Mesothelial cell of epicardium (in vitro differentiated cells): ENCODE results near the gene POLR3E. TPM values are rescaled to one million over a fixed set of nuclear protein-coding genes. Genes with fewer than 3 reads are reported as not detected.

Experiments
- DNase-seq, 2 experiments: peaks; one replicate each; pipeline ENCODE4 v3.0.0; 2021; ENCODE audit warnings: low spot score in 2 of 2; ENCODE audit not compliant: unreplicated experiment in 2 of 2
- H3K27ac Mint-ChIP-seq: 2 replicates; pipeline ENCODE4 v1.8.0; 2021; ENCODE audit warnings: mixed read lengths
- H3K27me3 Mint-ChIP-seq: 2 replicates; pipeline ENCODE4 v1.8.0; 2021; ENCODE audit warnings: low read depth, mixed read lengths
- H3K36me3 Mint-ChIP-seq: 2 replicates; pipeline ENCODE4 v1.8.0; 2021; ENCODE audit warnings: mixed read lengths
- H3K4me1 Mint-ChIP-seq: 2 replicates; pipeline ENCODE4 v1.8.0; 2021; ENCODE audit warnings: mixed read lengths
- H3K4me3 Mint-ChIP-seq: 2 replicates; pipeline ENCODE4 v1.8.0; 2021; ENCODE audit warnings: mild to moderate bottlenecking, moderate library complexity, mixed read lengths
- H3K9me3 Mint-ChIP-seq: 2 replicates; pipeline ENCODE4 v1.8.0; 2021; ENCODE audit warnings: mixed read lengths
- CTCF ChIP-seq: fragments of 200-600 bp; sonication (generic); IDR thresholded peaks from one replicate; pipeline ENCODE4 v1.5.0; 2021; ENCODE audit warnings: antibody characterized with exemption; ENCODE audit not compliant: unreplicated experiment
- total RNA-seq: library from RNA; stranded (reverse); gene quantifications from 3 replicates; pipeline ENCODE4 v1.2.1, GENCODE V29; 2021

POLR3E gene
- total RNA-seq, 1 donor from 2014 or later, result 71.4 TPM

GRCh38 chr16:22335668-22336246 lies 38.5 kb downstream of the POLR3E start:
- no peak overlapping the region for H3K27ac Mint-ChIP-seq
- H3K27me3 Mint-ChIP-seq, result no peaks in the 10 kb centered on the region
- DNase-seq, result no peak
- no peaks in the 10 kb centered on the region for H3K4me1 Mint-ChIP-seq
- no peak overlapping the region for H3K4me3 Mint-ChIP-seq
- TF ChIP-seq CTCF, result no peak
- H3K9me3 Mint-ChIP-seq, result peaks cover 39% of the 10 kb centered on the region
- peaks cover 81% of the 10 kb centered on the region for H3K36me3 Mint-ChIP-seq

- H3K4me1 Mint-ChIP-seq, result no peaks in the 10 kb centered on the region
- H3K4me3 Mint-ChIP-seq, result no peak overlapping the region
- TF ChIP-seq CTCF, result no peak
- H3K27ac Mint-ChIP-seq, result no peak overlapping the region
- H3K36me3 Mint-ChIP-seq, result peaks cover 82% of the 10 kb centered on the region
- no peak for DNase-seq
- no peaks in the 10 kb centered on the region for H3K27me3 Mint-ChIP-seq
- H3K9me3 Mint-ChIP-seq, result peaks cover 45% of the 10 kb centered on the region
These were observed 39.4 kb downstream of the POLR3E start for GRCh38 chr16:22336581-22336980.

- H3K4me3 Mint-ChIP-seq, result no peak overlapping the region
- no peaks in the 10 kb centered on the region for H3K27me3 Mint-ChIP-seq
- TF ChIP-seq CTCF, result no peak
- no peak for DNase-seq
- H3K4me1 Mint-ChIP-seq, result no peaks in the 10 kb centered on the region
- H3K9me3 Mint-ChIP-seq, result peaks cover 49% of the 10 kb centered on the region
- H3K36me3 Mint-ChIP-seq, result peaks cover 82% of the 10 kb centered on the region
- H3K27ac Mint-ChIP-seq, result no peak overlapping the region
These were observed 39.8 kb downstream of the POLR3E start for GRCh38 chr16:22337045-22337444.

GRCh38 chr16:22337849-22338635 lies 40.8 kb downstream of the POLR3E start:
- Mint-ChIP-seq H3K27ac (no peak overlapping the region), H3K36me3 (peaks cover 84% of the 10 kb centered on the region), H3K4me1 (no peaks in the 10 kb centered on the region), H3K27me3 (no peaks in the 10 kb centered on the region), H3K4me3 (no peak overlapping the region), H3K9me3 (peaks cover 58% of the 10 kb centered on the region)
- no peak for TF ChIP-seq CTCF
- no peak for DNase-seq

GRCh38 chr16:22340945-22341344 lies 43.7 kb downstream of the POLR3E start:
- no peaks in the 10 kb centered on the region for H3K27me3 Mint-ChIP-seq
- no peaks in the 10 kb centered on the region for H3K4me1 Mint-ChIP-seq
- H3K36me3 Mint-ChIP-seq, result peaks cover 60% of the 10 kb centered on the region
- H3K4me3 Mint-ChIP-seq, result no peak overlapping the region
- peaks cover 62% of the 10 kb centered on the region for H3K9me3 Mint-ChIP-seq
- no peak for TF ChIP-seq CTCF
- DNase-seq, result no peak
- no peak overlapping the region for H3K27ac Mint-ChIP-seq
